ENCODE measurements around the gene TTYH2.

GRCh38 chr17:74214484-74215341 lies 1.3 kb downstream of the TTYH2 start:
- no peak for TF ChIP-seq CTCF (IDR thresholded peaks at IDR 0.05)
- no peak for TF ChIP-seq EZH2 (IDR thresholded peaks at IDR 0.05; ENCODE audit: borderline replicate concordance, insufficient read depth, low read depth, low read length, poor library complexity, severe bottlenecking)
